AG04449 (cell line): ENCODE measurements around the gene HIVEP3.

Source experiments
- CTCF ChIA-PET: fragments of 350-600 bp; formaldehyde crosslinking; extraction: SDS; loops from one replicate; lab custom pipeline; 2021; ENCODE audit warnings: antibody characterized with exemption; lab: Yijun Ruan, JAX
- POLR2A ChIA-PET: fragments of 400-600, 350-600 bp; formaldehyde crosslinking; extraction: SDS; loops from one replicate; lab custom pipeline; 2020; ENCODE audit warnings: antibody characterized with exemption, inconsistent platforms; lab: Yijun Ruan, JAX
- DNase-seq: peaks from one replicate; pipeline ENCODE4 v3.0.0-alpha.2; 2010; ENCODE audit warnings: low read depth, low spot score
- H3K4me3 ChIP-seq: 2 replicates; pipeline ENCODE4 v1.5.1; 2011; ENCODE audit warnings: low read depth, mild to moderate bottlenecking, control low read depth, low read length
- CTCF ChIP-seq: IDR thresholded peaks from one replicate; pipeline ENCODE4 v1.5.1; 2011; ENCODE audit warnings: mild to moderate bottlenecking, moderate library complexity, low read length, control low read depth, inconsistent platforms; ENCODE audit not compliant: insufficient read depth; ENCODE audit errors: missing control alignments

HIVEP3 gene

GRCh38 chr1:41670217-41670957 is 248.3 kb downstream of the HIVEP3 start:
- POLR2A ChIA-PET = no interaction called here
- no peak overlapping the region for H3K4me3 ChIP-seq
- peak; percentile 77 for DNase-seq
- no peak for TF ChIP-seq CTCF
- CTCF ChIA-PET = interaction anchor here (0.7 to 1.0 kb wide), 2 partner anchors 11 to 22 kb away, joined by 3 read pairs; no protein-coding TSS in a partner anchor

GRCh38 chr1:41668967-41669366 is 249.8 kb downstream of the HIVEP3 start:
- no peak for TF ChIP-seq CTCF
- no peak for DNase-seq
- ChIA-PET CTCF (no interaction called here), POLR2A (no interaction called here)
- no peak overlapping the region for H3K4me3 ChIP-seq

GRCh38 chr1:41668054-41668660 is 250.6 kb downstream of the HIVEP3 start:
- no peak for DNase-seq
- TF ChIP-seq CTCF = no peak
- no peak overlapping the region for H3K4me3 ChIP-seq
- POLR2A ChIA-PET = no interaction called here
- CTCF ChIA-PET = interaction anchor here (1.1 to 1.5 kb wide), 4 partner anchors 10 to 88 kb away, joined by 3 to 6 read pairs (median 3); no protein-coding TSS in a partner anchor

- peak; percentile 70 for DNase-seq
- no peak for TF ChIP-seq CTCF
- ChIA-PET POLR2A (no interaction called here), CTCF (interaction anchor here (1.1 to 1.6 kb wide), 4 partner anchors 9 to 87 kb away, joined by 3 to 6 read pairs (median 3); no protein-coding TSS in a partner anchor)
- H3K4me3 ChIP-seq = no peak overlapping the region
Measured at GRCh38 chr1:41666981-41667631, 251.6 kb downstream of the HIVEP3 start.

GRCh38 chr1:41665962-41666917 is 252.5 kb downstream of the HIVEP3 start:
- DNase-seq = no peak

More at GRCh38 chr1:41665962-41666917, 252.5 kb downstream of the HIVEP3 start:
- no peak for TF ChIP-seq CTCF
- CTCF ChIA-PET = interaction anchor here (0.9 to 1.6 kb wide), 2 partner anchors 48 to 144 kb away, joined by 3 read pairs; no protein-coding TSS in a partner anchor
- H3K4me3 ChIP-seq = no peak overlapping the region
- POLR2A ChIA-PET = no interaction called here
